HCT116 (cell line): ENCODE data around the gene GIPC3. TPM values are rescaled to one million over a fixed set of nuclear protein-coding genes. Genes with fewer than 3 reads are reported as not detected.

Experiments
- ATAC-seq: fragments of 200-7000 bp; cut with Tn5 transposase; 2 replicates; pipeline ENCODE4 v1.9.1; 2020; ENCODE audit warnings: mild to moderate bottlenecking, moderate library complexity
- BruUV-seq: library from RNA; stranded (reverse); fragments of 400-500 nt; replicated peaks from 2 replicates; lab custom pipeline; 2021; lab: Mats Ljungman, UMichigan
- CTCF ChIA-PET: fragments of 300-600 bp; sonication (Branson Sonifier 250); formaldehyde crosslinking; loops from one replicate; lab custom pipeline; 2021; ENCODE audit warnings: antibody characterized with exemption; lab: Charles Lee
- POLR2A ChIA-PET: fragments of 300-600, 350-600 bp; sonication (Branson Sonifier 250); formaldehyde crosslinking; loops from one replicate; lab custom pipeline; 2021; ENCODE audit warnings: antibody characterized with exemption; lab: Charles Lee
- RAD21 ChIA-PET, 2 experiments: fragments of 300-600 bp; sonication (Branson Sonifier 250); formaldehyde crosslinking; loops; one replicate each; lab custom pipeline; 2023; ENCODE audit warnings: low total read pairs in 2 of 2; ENCODE audit not compliant: uncharacterized antibody in 2 of 2, unreplicated experiment in 2 of 2, low non-redundant PET in 1 of 2; lab: Charles Lee
- DNase-seq: peaks from one replicate; pipeline ENCODE4 v3.0.0-alpha.2; 2010; ENCODE audit warnings: low read depth, low spot score
- H2AFZ ChIP-seq: fragments of 200-600 bp; shearing (Covaris generic), sonication (generic); 2 replicates; pipeline ENCODE4 v1.6.1; 2017; ENCODE audit warnings: low read depth, mixed run types, mixed read lengths, antibody characterized with exemption, low read length; ENCODE audit not compliant: poor library complexity, severe bottlenecking
- H3K27ac ChIP-seq: 2 replicates; pipeline ENCODE4 v1.5.1; 2012; ENCODE audit warnings: low read depth, low read length
- H3K27me3 ChIP-seq: fragments of 200-600 bp; sonication (generic); 2 replicates; pipeline ENCODE4 v1.6.1; 2016; ENCODE audit warnings: mixed run types, low read length, mixed read lengths; ENCODE audit not compliant: insufficient read depth
- H3K36me3 ChIP-seq, 2 experiments: fragments of 200-500 bp in 1 of 2; fragments of 200-600 bp in 1 of 2; sonication (Bioruptor generic) in 1 of 2; sonication (generic) in 1 of 2; 2 replicates each; pipeline versions ENCODE4 v1.5.1 to v1.6.1; 2014 to 2016; ENCODE audit warnings: low read length in 2 of 2, inconsistent platforms in 1 of 2, mixed read lengths in 1 of 2, mixed run types in 1 of 2; ENCODE audit not compliant: insufficient read depth in 2 of 2, control insufficient read depth in 1 of 2
- H3K4me1 ChIP-seq, 2 experiments: fragments of 200-600 bp in 1 of 2; sonication (generic) in 1 of 2; 2 replicates each; pipeline versions ENCODE4 v1.5.1 to v1.6.1; 2012 to 2017; ENCODE audit warnings: low read length in 2 of 2, inconsistent platforms in 1 of 2, mild to moderate bottlenecking in 1 of 2, mixed read lengths in 1 of 2, mixed run types in 1 of 2, moderate library complexity in 1 of 2; ENCODE audit not compliant: insufficient read depth in 2 of 2, control insufficient read depth in 1 of 2
- H3K4me2 ChIP-seq: fragments of 200-600 bp; sonication (generic); 2 replicates; pipeline ENCODE4 v1.6.1; 2017; ENCODE audit warnings: mixed run types, low read length, mixed read lengths
- H3K4me3 ChIP-seq, 2 experiments: fragments of 200-600 bp in 1 of 2; sonication (generic) in 1 of 2; replicated peaks in 1 of 2; 2 replicates each; pipeline ENCODE4 v1.5.1; 2011 to 2016; ENCODE audit warnings: low read length in 2 of 2, control low read depth in 1 of 2, low read depth in 1 of 2, mild to moderate bottlenecking in 1 of 2, mixed read lengths in 1 of 2, mixed run types in 1 of 2
- H3K79me2 ChIP-seq: fragments of 200-600 bp; sonication (generic); 2 replicates; pipeline ENCODE4 v1.6.1; 2017; ENCODE audit warnings: mild to moderate bottlenecking, mixed run types, low read length, moderate library complexity, mixed read lengths; ENCODE audit not compliant: insufficient read depth
- H3K9ac ChIP-seq: fragments of 200-600 bp; sonication (generic); 2 replicates; pipeline ENCODE4 v1.6.1; 2016; ENCODE audit warnings: low read length, mixed read lengths
- H3K9me2 ChIP-seq: fragments of 200-600 bp; sonication (generic), shearing (Covaris generic); 2 replicates; pipeline ENCODE4 v1.6.1; 2017; ENCODE audit warnings: mixed run types, mild to moderate bottlenecking, moderate library complexity; ENCODE audit not compliant: insufficient read depth
- H3K9me3 ChIP-seq, 2 experiments: fragments of 200-500 bp in 1 of 2; fragments of 200-600 bp in 1 of 2; sonication (Bioruptor generic) in 1 of 2; sonication (generic) in 1 of 2; 2 replicates each; pipeline ENCODE4 v1.6.1; 2014 to 2017; ENCODE audit warnings: low read length in 2 of 2, mixed read lengths in 2 of 2, inconsistent platforms in 1 of 2, low read depth in 1 of 2, mild to moderate bottlenecking in 1 of 2, mixed run types in 1 of 2, moderate library complexity in 1 of 2; ENCODE audit not compliant: control insufficient read depth in 1 of 2, insufficient read depth in 1 of 2
- H4K20me1 ChIP-seq: fragments of 200-600 bp; sonication (generic), shearing (Covaris generic); 2 replicates; pipeline ENCODE4 v1.6.1; 2017; ENCODE audit warnings: mixed run types, mild to moderate bottlenecking, moderate library complexity; ENCODE audit not compliant: insufficient read depth
- CBX3 ChIP-seq: IDR thresholded peaks from 2 replicates; pipeline ENCODE4 v1.6.1; 2012; ENCODE audit warnings: low read depth
- CEBPB ChIP-seq: IDR thresholded peaks from 2 replicates; pipeline ENCODE4 v1.6.1; 2012; ENCODE audit warnings: low read depth
- EZH2 ChIP-seq: fragments of 200-600 bp; sonication (generic); IDR thresholded peaks from 2 replicates; pipeline ENCODE4 v1.6.1; 2017; ENCODE audit warnings: antibody characterized with exemption, mixed run types
- EZH2phosphoT487 ChIP-seq: fragments of 200-600 bp; IDR thresholded peaks from 2 replicates; pipeline ENCODE4 v1.6.1; 2018; ENCODE audit warnings: antibody characterized with exemption, borderline replicate concordance
- FOSL1 ChIP-seq: IDR thresholded peaks from 2 replicates; pipeline ENCODE4 v1.6.1; 2012; ENCODE audit warnings: low read depth
- JUND ChIP-seq: IDR thresholded peaks from 2 replicates; pipeline ENCODE4 v1.6.1; 2012
- MAX ChIP-seq: IDR thresholded peaks from 2 replicates; pipeline ENCODE4 v1.6.1; 2012
- POLR2A ChIP-seq: IDR thresholded peaks from 2 replicates; pipeline ENCODE4 v1.7.0; 2011; ENCODE audit warnings: borderline replicate concordance; ENCODE audit not compliant: insufficient read depth, insufficient read length; ENCODE audit errors: extremely low read depth
- POLR2AphosphoS5 ChIP-seq: IDR thresholded peaks from 2 replicates; pipeline ENCODE4 v1.6.1; 2011; ENCODE audit warnings: mild to moderate bottlenecking, low read depth, low read length, moderate library complexity
- RAD21 ChIP-seq: IDR thresholded peaks from 2 replicates; pipeline ENCODE4 v1.6.1; 2012; ENCODE audit warnings: low read depth, mild to moderate bottlenecking
- REST ChIP-seq: IDR thresholded peaks from 2 replicates; pipeline ENCODE4 v1.6.1; 2012; ENCODE audit warnings: low read depth
- SIN3A ChIP-seq: IDR thresholded peaks from 2 replicates; pipeline ENCODE4 v1.6.1; 2012; ENCODE audit warnings: low read depth
- SP1 ChIP-seq: IDR thresholded peaks from 2 replicates; pipeline ENCODE4 v1.6.1; 2012; ENCODE audit warnings: low read depth
- SRF ChIP-seq: IDR thresholded peaks from 2 replicates; pipeline ENCODE4 v1.6.1; 2012; ENCODE audit warnings: low read depth
- TCF7L2 ChIP-seq: IDR thresholded peaks from 2 replicates; pipeline ENCODE4 v1.7.0; 2011; ENCODE audit warnings: borderline replicate concordance, inconsistent platforms; ENCODE audit not compliant: insufficient read depth, insufficient read length; ENCODE audit errors: extremely low read depth
- YY1 ChIP-seq: IDR thresholded peaks from 2 replicates; pipeline ENCODE4 v1.6.1; 2011; ENCODE audit warnings: low read length, low read depth, moderate library complexity, mild to moderate bottlenecking; ENCODE audit not compliant: insufficient replicate concordance; ENCODE audit errors: extremely low read depth
- ZFX ChIP-seq: fragments of 450-650 bp; IDR thresholded peaks from 2 replicates; pipeline ENCODE4 v1.6.1; 2017
- ZNF274 ChIP-seq: fragments of 200-500 bp; sonication (Bioruptor generic); IDR thresholded peaks from 2 replicates; pipeline ENCODE4 v1.6.1; 2014; ENCODE audit warnings: mild to moderate bottlenecking, low read depth, low read length, inconsistent platforms
- intact Hi-C: fragments of 100-400 bp; cut with micrococcal nuclease; formaldehyde crosslinking; loops from 2 replicates; pipeline ENCODE4 v1.10.0; 2022
- total RNA-seq: library from RNA; stranded (reverse); gene quantifications from one replicate; pipeline ENCODE4 v1.2.1, GENCODE V29; 2021; ENCODE audit not compliant: unreplicated experiment
- TF ChIP-seq, protein P1 (sequence below): IDR thresholded peaks from 2 replicates; pipeline ENCODE4 v1.6.1; 2011; ENCODE audit warnings: mild to moderate bottlenecking, low read length, moderate library complexity; ENCODE audit not compliant: insufficient replicate concordance; ENCODE audit errors: extremely low read depth
- TF ChIP-seq, protein P2 (sequence below), 3 experiments: fragments of 200-600 bp in 1 of 3; sonication (generic) in 1 of 3; IDR thresholded peaks in 2 of 3; conservative IDR thresholded peaks in 1 of 3; 2 replicates each; pipeline ENCODE4 v1.5.1; 2012 to 2017; ENCODE audit warnings: low read depth in 2 of 3, low read length in 2 of 3, antibody characterized with exemption in 1 of 3, borderline replicate concordance in 1 of 3, control low read depth in 1 of 3, mild to moderate bottlenecking in 1 of 3, mixed read lengths in 1 of 3, mixed run types in 1 of 3, moderate library complexity in 1 of 3; ENCODE audit not compliant: insufficient read depth in 1 of 3

GIPC3 gene
- total RNA-seq, 1 experiment from 2014 or later, result not detected

DNA sequence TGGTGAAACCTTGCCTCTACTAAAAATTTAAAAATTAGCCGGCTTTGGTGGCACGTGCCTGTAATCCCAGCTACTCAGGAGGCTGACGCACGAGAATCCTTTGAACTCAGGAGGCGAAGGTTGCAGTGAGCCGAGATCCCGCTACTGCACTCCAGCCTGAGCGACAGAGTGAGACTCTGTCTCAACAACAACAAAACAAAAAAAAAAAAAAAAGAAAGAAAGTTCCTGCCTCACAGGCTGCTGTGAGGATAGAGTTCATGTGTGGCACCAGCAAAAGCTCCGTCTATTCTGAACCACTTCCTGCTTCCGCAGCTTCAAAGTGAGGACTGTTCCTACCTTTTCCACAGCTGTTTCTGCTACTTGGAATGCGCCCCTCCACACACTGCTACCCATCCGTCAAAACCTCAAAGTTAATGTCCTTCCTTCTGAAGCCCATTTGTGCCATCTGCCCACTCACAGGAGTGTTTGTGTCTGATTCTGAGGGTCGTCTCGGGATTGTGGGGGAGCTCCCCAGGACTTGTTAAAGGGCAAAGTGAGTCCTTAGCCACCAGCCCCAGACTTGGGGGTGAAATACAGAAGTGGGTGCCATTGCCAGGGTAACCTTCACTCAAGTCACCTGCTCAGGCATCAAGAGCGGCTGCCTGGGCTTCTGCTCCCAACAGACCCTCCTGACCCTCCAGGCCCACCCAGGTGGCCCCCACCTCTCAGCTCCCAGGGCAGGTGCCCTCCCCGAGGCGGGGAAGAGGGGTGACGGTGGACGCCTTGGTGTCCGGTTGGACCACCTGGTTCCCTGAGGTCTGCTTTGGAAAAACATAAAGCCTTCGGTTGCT is 30.8 kb upstream of the GIPC3 start:
- no peak for ATAC-seq
- Histone ChIP-seq H3K9me3 (no peaks in the 10 kb centered on the region), H3K79me2 (peaks cover 68% of the 10 kb centered on the region), H3K4me2 (peak overlapping the region; percentile 97; the same call in 1 of the 2 replicates), H3K27ac (no peak overlapping the region), H3K9me2 (no peaks in the 10 kb centered on the region), H3K36me3 (peaks cover 0 to 18% of the 10 kb centered on the region in 2 experiments; a peak in 1 of 4 replicates), H2AFZ (no peak overlapping the region), H4K20me1 (peaks cover 8% of the 10 kb centered on the region; the same call in 1 of the 2 replicates), H3K27me3 (no peaks in the 10 kb centered on the region), H3K4me1 (peaks cover 15 to 50% of the 10 kb centered on the region in 2 experiments), H3K9ac (no peak overlapping the region), H3K4me3 (no peak overlapping the region)
- TF ChIP-seq SRF, result no peak
- no peak for TF ChIP-seq YY1
- no peak for TF ChIP-seq ZFX
- TF ChIP-seq CEBPB, result no peak
- TF ChIP-seq SIN3A, result no peak
- TF ChIP-seq EZH2phosphoT487, result no peak
- TF ChIP-seq TCF7L2, result no peak
- TF ChIP-seq CBX3, result no peak
- TF ChIP-seq MAX, result no peak
- no peak for TF ChIP-seq SP1
- TF ChIP-seq, protein P1, sequence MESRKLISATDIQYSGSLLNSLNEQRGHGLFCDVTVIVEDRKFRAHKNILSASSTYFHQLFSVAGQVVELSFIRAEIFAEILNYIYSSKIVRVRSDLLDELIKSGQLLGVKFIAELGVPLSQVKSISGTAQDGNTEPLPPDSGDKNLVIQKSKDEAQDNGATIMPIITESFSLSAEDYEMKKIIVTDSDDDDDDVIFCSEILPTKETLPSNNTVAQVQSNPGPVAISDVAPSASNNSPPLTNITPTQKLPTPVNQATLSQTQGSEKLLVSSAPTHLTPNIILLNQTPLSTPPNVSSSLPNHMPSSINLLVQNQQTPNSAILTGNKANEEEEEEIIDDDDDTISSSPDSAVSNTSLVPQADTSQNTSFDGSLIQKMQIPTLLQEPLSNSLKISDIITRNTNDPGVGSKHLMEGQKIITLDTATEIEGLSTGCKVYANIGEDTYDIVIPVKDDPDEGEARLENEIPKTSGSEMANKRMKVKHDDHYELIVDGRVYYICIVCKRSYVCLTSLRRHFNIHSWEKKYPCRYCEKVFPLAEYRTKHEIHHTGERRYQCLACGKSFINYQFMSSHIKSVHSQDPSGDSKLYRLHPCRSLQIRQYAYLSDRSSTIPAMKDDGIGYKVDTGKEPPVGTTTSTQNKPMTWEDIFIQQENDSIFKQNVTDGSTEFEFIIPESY, result no peak
- no peak for TF ChIP-seq REST
- TF ChIP-seq RAD21, result no peak
- no peak for TF ChIP-seq FOSL1
- TF ChIP-seq, protein P2, sequence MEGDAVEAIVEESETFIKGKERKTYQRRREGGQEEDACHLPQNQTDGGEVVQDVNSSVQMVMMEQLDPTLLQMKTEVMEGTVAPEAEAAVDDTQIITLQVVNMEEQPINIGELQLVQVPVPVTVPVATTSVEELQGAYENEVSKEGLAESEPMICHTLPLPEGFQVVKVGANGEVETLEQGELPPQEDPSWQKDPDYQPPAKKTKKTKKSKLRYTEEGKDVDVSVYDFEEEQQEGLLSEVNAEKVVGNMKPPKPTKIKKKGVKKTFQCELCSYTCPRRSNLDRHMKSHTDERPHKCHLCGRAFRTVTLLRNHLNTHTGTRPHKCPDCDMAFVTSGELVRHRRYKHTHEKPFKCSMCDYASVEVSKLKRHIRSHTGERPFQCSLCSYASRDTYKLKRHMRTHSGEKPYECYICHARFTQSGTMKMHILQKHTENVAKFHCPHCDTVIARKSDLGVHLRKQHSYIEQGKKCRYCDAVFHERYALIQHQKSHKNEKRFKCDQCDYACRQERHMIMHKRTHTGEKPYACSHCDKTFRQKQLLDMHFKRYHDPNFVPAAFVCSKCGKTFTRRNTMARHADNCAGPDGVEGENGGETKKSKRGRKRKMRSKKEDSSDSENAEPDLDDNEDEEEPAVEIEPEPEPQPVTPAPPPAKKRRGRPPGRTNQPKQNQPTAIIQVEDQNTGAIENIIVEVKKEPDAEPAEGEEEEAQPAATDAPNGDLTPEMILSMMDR (IDR thresholded peaks at IDR 0.05 in 2 of 3, conservative IDR thresholded peaks at IDR 0.05 in 1 of 3; ENCODE audit: borderline replicate concordance in 1 of 3, insufficient read depth in 1 of 3, low read depth in 2 of 3, low read length in 2 of 3), result no peak
- no peak for TF ChIP-seq JUND
- TF ChIP-seq ZNF274, result no peak
- no peak for TF ChIP-seq POLR2AphosphoS5
- no peak for TF ChIP-seq EZH2
- TF ChIP-seq POLR2A, result no peak
- ChIA-PET RAD21 (no interaction called here), POLR2A (interaction anchor here (1.4 to 1.7 kb wide), 2 partner anchors 11 to 54 kb away, joined by 3 to 5 read pairs; no protein-coding TSS in a partner anchor), CTCF (no interaction called here)
- intact Hi-C loops, result no loop called here
- DNase-seq, result no peak
- BruUV-seq, result TSS peak; percentile 67
